DOHH2 (cell line): Measurements from ENCODE around the gene PEX6.

Source experiments
- CTCF ChIP-seq: fragments of 200-600 bp; sonication (generic); IDR thresholded peaks from one replicate; pipeline ENCODE4 v1.5.1; 2014; ENCODE audit warnings: antibody characterized with exemption, mild to moderate bottlenecking, low read depth, low read length; ENCODE audit not compliant: poor library complexity, severe bottlenecking
- EZH2phosphoT487 ChIP-seq: fragments of 200-600 bp; sonication (generic); IDR thresholded peaks from 2 replicates; pipeline ENCODE4 v1.6.1; 2017; ENCODE audit warnings: borderline replicate concordance, mild to moderate bottlenecking, antibody characterized with exemption, low read length, moderate library complexity, mixed read lengths

- no peak for TF ChIP-seq EZH2phosphoT487
- no peak for TF ChIP-seq CTCF
Measured at GRCh38 chr6:42962502-42963178, 16.3 kb downstream of the PEX6 start.
